ENCODE data around the gene HSPB9. TPM values are rescaled to one million over a fixed set of nuclear protein-coding genes. Genes with fewer than 3 reads are reported as not detected.
A peak's percentile ranks its signal among the peaks of the same experiment; 100 is the strongest.

Gene HSPB9
- total RNA-seq, 1 donor from 2014 or later: 1.2 TPM

GRCh38 chr17:42146911-42147607 is 24.5 kb downstream of the HSPB9 start:
- H3K4me3 ChIP-seq: no peak overlapping the region
- H3K27me3 ChIP-seq: no peaks in the 10 kb centered on the region
- TF ChIP-seq POLR2AphosphoS5 (IDR thresholded peaks at IDR 0.05; ENCODE audit: insufficient read depth in 1 of 2, low read depth in 1 of 2) (no peak), POLR2A (IDR thresholded peaks at IDR 0.05) (no peak), CTCF (IDR thresholded peaks at IDR 0.05) (no peak)
- H3K27ac ChIP-seq: no peak overlapping the region
- peaks cover 0 to 6% of the 10 kb centered on the region in 2 donors for H3K36me3 ChIP-seq
- H3K9me3 ChIP-seq: no peaks in the 10 kb centered on the region
- intact Hi-C loops (cut with DNase I): no loop called here
- no peak for DNase-seq (ENCODE audit: extremely low spot score in 2 of 2)
- peaks cover 14% of the 10 kb centered on the region for H3K4me1 ChIP-seq

GRCh38 chr17:42153919-42154742 is 31.5 kb downstream of the HSPB9 start:
- no peak for TF ChIP-seq POLR2AphosphoS5 (IDR thresholded peaks at IDR 0.05; ENCODE audit: insufficient read depth in 1 of 2, low read depth in 1 of 2)
- no peak for TF ChIP-seq CTCF (IDR thresholded peaks at IDR 0.05)
- TF ChIP-seq POLR2A (IDR thresholded peaks at IDR 0.05): no peak
- Histone ChIP-seq H3K4me1 (peaks cover 41% of the 10 kb centered on the region), H3K36me3 (no peaks in the 10 kb centered on the region), H3K4me3 (peak overlapping the region; percentile 96 to 97), H3K27me3 (no peaks in the 10 kb centered on the region), H3K27ac (peak overlapping the region; percentile 70), H3K9me3 (no peaks in the 10 kb centered on the region)
- DNase-seq (ENCODE audit: extremely low spot score in 2 of 2): no peak
- intact Hi-C loops (cut with DNase I): no loop called here

- no peaks in the 10 kb centered on the region for H3K27me3 ChIP-seq
- peak overlapping the region; percentile 96 to 97 for H3K4me3 ChIP-seq
- peaks cover 41% of the 10 kb centered on the region for H3K4me1 ChIP-seq
- TF ChIP-seq POLR2A (IDR thresholded peaks at IDR 0.05) (no peak), CTCF (IDR thresholded peaks at IDR 0.05) (no peak), POLR2AphosphoS5 (IDR thresholded peaks at IDR 0.05; ENCODE audit: insufficient read depth in 1 of 2, low read depth in 1 of 2) (no peak)
- no peak for DNase-seq (ENCODE audit: extremely low spot score in 2 of 2)
- no peaks in the 10 kb centered on the region for H3K9me3 ChIP-seq
- intact Hi-C loops (cut with DNase I): no loop called here
- H3K36me3 ChIP-seq: no peaks in the 10 kb centered on the region
- H3K27ac ChIP-seq: peak overlapping the region; percentile 70
Measured at GRCh38 chr17:42155614-42156045, 33.0 kb downstream of the HSPB9 start.

- peaks cover 6% of the 10 kb centered on the region for H3K4me1 ChIP-seq
- intact Hi-C loops (cut with DNase I): no loop called here
- no peak overlapping the region for H3K4me3 ChIP-seq
- no peak for DNase-seq (ENCODE audit: extremely low spot score in 2 of 2)
- H3K9me3 ChIP-seq: no peaks in the 10 kb centered on the region
- H3K36me3 ChIP-seq: no peaks in the 10 kb centered on the region
- H3K27me3 ChIP-seq: no peaks in the 10 kb centered on the region
- H3K27ac ChIP-seq: no peak overlapping the region
- TF ChIP-seq CTCF (IDR thresholded peaks at IDR 0.05) (no peak), POLR2A (IDR thresholded peaks at IDR 0.05) (no peak), POLR2AphosphoS5 (IDR thresholded peaks at IDR 0.05; ENCODE audit: insufficient read depth in 1 of 2, low read depth in 1 of 2) (no peak)
Measured at GRCh38 chr17:42159796-42160530, 37.4 kb downstream of the HSPB9 start.

Data from vagina (tissue), 2 donors.